GM21717 (cell line): ENCODE data around the gene SIL1.
"Not testable (repeated sequence)": the region's sequence is repeated elsewhere in the genome, so short reads cannot be mapped to it uniquely, and the experiment has no call there.

Experiments used
- ATAC-seq: cut with Tn5 transposase; IDR thresholded peaks from one replicate; pipeline ENCODE4 v1.9.1; 2021; ENCODE audit warnings: mild to moderate bottlenecking, moderate library complexity; ENCODE audit not compliant: unreplicated experiment

SIL1 gene

GRCh38 chr5:138927979-138928378 lies 270.2 kb downstream of the SIL1 start:
- ATAC-seq = no peak

DNA sequence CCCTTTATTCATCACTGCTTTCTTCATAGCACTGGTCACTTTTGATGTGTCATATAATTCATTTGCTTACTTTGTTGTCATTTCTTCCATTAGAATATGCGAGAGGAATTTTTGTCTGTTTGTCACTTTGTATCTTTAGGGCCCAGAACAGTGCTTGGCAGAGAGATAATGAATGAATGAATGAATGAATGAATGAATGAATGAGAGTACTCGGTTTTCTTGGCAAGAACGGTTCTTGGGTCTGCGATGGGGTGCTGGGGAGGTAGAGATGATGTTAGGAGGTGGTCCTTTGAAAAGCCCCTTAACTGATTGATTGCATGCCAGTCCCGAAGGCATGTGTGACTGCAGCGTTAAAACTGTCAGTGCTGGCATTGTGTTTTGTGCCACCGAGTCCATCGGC lies 270.6 kb downstream of the SIL1 start:
- ATAC-seq = no peak

DNA sequence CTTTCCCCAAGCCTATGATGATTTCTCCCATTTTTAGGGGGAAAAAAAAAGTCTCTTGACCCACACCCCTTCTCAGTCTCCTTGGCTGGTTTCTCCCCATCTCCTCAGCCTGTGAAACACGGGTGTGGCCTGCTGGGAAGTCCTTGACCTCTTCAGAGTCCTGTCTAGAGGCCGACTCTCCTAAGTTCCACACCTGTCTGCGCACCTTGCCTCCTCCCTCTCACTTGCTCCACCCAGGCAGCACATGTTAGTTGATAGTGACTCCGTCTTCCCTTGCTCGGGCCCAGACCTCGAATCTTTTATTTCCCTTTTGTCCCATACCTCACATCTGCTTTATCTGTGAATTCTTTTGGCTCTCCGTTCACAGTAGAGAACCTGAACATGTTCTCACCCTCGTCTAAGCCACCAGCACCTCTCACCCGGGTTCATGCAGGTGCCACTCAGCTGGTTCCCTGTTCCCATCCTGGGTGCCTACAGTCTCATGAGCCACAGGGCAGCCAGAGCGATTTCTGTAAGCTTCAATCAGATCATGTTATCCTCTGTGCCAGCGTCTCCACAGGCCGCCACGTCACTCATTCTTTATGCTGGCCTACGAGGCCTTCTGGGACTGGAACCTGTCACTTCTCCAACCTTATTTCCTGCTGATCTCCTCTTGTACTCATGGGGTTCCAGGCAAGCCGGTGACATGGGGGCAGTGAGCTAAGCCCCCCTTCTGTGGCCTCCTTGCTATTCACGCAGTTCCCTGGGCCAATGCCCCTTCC lies 271.3 kb downstream of the SIL1 start:
- ATAC-seq = no peak

GRCh38 chr5:138926257-138926656 lies 271.9 kb downstream of the SIL1 start:
- no peak for ATAC-seq

- ATAC-seq = no peak
Measured at GRCh38 chr5:138925090-138925635, 273.0 kb downstream of the SIL1 start.

DNA sequence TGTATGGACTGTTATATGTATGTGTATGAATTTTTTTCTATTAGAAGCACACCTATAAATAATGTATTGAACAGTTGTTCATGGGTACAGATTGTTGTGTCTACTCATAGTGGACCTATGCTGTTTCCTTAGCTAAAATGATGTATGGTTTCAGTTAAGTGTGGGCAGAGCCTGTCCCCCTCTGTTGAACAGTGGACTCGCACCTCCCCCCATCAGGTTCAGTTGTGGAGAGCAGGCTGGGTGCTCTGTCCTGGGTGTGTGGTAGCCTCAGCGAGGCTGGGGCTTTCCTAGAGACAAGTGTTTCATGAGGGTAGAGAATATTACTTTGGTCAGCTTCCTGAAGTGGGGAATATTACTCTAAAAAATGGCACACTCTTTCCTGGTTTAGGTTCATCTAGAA lies 275.7 kb downstream of the SIL1 start:
- no peak for ATAC-seq

DNA sequence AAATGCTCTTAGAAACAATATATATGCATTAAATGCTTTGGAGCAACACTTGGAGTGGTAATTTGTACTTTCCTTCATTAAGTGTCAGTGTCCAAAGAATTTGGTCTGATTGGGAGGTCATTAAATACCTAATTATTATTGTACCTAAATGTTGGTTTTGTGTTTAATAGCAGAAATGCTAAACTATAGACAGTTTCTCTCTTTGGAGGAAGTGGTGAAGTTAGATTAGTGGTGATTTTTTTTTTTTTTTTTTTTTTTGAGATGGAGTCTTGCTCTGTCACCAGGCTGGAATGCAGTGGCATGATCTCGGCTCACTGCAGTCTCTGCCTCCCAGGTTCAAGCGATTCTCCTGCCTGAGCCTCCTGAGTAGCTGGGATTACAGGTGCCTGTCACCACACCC lies 276.8 kb downstream of the SIL1 start:
- ATAC-seq = not testable (repeated sequence)

DNA sequence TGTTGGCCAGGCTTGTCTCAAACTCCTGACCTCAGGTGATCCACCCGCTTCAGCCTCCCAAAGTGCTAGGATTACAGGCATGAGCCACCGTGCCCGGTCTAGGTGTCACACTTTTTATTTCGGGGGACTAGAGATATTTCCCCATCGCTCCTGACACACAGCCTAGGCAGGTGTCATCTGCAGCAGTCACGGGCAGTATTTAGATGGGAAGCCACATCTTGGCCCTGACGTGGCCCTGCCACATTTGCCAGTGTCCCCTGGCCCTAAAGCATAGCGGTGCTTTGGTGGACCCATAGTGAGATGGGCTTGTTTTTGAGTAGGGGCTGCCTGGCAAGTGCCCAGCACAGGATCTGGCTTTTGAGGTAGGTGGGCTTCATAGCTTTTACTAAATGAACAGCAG lies 278.0 kb downstream of the SIL1 start:
- ATAC-seq = no peak

DNA sequence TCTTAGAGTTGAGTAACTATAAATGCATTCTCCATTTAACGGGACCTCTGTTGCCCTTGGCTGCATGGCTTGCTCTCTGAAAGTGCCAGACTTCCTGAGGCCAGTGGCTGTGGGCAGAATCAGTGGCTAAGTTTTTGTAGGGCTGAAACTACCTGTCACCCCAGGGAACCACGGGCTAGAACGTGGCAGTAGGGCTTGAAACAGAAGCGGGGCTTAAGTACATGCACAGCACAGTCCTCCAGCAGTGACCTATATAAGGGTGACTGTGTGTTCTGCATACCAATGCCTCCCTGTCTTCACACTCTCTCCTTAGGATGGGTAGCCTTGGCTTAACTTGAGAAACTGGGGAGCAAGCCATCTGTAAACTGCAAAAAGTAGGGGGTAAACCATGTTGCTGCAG lies 279.5 kb downstream of the SIL1 start:
- no peak for ATAC-seq

DNA sequence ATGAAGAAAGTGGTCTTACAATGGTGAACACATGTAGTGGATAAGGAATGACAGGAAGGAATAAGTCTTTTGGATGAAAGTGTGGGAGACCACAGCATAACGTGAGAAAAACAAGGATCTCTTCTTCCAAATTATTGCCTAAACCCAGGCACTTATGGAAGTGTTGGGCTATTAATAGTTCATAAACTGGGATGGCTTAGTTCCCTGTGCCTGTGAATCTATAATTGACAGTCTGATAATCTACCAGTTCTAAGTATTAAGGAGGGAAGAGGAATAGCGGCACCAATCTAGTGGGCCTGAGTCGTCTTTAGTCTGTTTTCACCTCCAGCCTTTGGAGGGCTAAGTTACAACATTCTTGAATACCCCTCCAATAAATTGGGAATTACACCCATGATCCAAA lies 283.8 kb downstream of the SIL1 start:
- no peak for ATAC-seq

GRCh38 chr5:138913773-138914172 lies 284.4 kb downstream of the SIL1 start:
- ATAC-seq = no peak

DNA sequence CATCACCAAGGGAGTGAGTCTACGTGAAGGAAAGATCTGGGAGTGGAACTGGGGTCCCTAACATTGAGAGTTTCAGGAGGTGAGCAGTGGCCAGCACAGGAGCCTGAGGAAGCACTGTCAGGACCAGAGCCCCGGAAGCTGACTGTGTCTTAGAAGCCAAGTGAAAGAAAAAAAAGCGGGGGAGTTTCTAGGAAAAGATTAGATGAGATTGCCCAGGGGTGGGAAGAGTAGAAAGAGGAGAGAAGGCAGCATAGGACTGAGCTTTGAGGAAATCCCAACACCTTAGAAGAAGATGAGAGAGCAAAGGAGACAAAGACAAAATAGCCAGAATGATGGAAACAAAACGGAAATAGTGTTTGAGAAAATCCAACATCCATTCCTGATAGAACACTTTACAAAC lies 286.1 kb downstream of the SIL1 start:
- no peak for ATAC-seq

DNA sequence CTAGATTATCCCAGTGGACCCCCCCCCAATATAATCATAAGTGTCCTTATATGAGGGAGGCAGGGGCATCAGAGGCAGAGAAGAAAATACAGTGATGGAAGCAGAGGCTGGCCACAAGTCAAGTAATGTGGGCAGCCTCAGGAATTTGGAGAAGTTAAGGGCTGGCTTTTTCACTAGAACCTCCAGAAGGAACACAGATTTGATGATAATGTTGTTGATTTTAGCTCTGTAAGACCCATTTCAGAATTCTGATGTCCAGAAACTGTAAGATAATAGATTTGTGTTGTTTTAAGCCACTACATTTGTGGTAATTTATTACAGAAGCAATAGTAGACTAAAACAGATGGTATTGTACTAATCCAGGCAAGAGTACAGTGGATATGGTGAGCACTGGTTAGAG lies 286.7 kb downstream of the SIL1 start:
- no peak for ATAC-seq

DNA sequence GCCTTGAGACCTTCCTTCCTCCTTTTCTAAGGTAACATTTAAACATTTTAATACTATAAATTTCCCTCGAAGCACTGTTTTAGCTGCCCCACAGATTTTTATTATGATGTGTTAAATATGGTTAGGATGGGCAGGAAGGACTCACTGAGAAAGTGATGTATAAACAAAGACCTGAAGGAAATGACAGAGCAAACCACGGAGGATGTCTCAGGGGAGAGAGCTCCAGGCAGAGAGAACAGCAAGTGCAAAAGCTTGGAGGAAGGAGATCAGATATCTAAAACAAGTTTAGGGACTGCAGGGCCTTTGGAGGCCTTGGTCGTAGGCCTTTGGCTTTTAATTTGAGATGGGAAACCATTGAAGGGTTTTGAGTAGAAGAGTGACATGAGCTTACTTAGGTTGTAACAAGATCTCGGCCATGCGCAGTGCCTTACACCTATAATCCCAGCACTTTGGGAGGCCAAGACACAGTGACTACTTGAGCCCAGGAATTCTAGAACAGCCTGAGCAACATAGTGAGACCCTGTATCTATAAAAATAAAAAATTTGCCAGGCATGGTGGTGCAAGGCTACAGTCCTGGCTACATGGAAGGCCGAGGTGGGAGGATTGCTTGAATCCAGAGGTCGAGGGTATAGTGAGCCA lies 287.5 kb downstream of the SIL1 start:
- no peak for ATAC-seq

DNA sequence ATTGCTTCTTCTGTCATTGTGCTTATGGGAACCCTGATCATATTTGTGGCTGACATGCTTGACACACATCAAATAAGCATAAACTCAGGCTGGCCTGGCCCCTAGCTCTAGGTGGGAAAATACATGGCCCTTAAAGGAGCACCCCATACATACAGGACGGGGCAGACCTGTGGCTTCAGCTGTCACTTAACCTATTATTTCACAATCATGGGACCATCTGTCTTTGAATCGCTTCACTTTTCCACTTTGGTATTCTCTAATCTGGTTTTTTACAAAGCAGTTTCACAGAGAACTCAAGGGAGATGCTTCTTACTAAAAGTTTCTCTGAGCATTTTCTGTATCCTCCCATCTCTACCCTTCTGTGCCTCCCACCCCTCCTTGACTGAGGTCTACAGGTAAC lies 288.4 kb downstream of the SIL1 start:
- ATAC-seq = no peak

DNA sequence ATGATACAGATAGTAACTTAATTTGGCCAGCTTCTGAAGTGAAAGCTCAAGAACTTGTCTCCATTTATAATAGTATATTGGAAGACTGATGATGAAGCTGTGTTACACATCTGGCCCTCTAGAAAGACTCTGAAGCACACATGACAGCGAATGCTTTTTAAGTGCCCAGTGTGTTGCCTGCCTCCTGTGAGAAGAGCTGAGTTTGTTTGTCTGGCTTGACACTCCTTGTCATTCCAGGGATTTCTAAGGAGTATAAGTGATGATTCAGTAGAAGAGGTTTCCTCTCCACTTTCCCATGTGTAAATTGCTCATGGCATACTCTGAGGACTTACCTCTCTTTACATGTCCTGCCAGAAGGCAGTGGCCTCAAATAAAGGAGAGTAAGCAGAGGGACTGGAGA lies 292.6 kb downstream of the SIL1 start:
- ATAC-seq = no peak

- ATAC-seq = no peak
Measured at GRCh38 chr5:138903130-138903775, 294.9 kb downstream of the SIL1 start.

GRCh38 chr5:138901716-138902115 lies 296.5 kb downstream of the SIL1 start:
- no peak for ATAC-seq

DNA sequence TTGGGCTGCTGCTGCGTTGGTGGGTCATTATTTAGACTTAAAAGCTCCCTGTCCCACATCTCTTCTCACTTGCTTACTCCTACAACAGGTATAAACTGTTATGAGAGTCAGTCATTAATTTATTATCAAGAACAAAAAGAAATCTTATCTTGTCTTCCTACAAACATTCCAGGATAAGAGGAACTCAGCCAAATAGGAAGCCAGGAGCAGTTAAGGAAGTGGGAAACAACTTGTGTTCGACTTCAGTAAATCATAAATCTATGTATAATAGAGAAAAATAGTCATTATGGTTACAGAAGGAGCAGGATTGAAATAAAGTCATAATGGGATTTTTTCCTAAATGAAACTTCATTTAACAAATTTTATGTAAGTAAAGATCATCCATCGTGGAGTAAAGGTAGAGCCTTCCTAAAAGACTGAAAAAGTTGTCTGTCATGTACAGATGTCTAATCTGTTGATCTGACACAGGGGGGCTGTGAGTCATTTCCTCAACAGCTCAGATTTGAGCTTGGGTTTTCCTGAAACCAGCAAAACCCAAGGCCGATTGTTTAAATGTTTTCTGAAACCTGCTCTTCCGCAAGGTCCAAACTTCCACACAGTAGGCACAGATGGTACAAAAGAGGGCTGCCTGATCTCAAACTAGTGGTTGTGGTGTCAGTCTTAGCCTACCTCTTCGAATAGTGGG lies 297.7 kb downstream of the SIL1 start:
- no peak for ATAC-seq

GRCh38 chr5:138898742-138899141 lies 299.4 kb downstream of the SIL1 start:
- no peak for ATAC-seq

DNA sequence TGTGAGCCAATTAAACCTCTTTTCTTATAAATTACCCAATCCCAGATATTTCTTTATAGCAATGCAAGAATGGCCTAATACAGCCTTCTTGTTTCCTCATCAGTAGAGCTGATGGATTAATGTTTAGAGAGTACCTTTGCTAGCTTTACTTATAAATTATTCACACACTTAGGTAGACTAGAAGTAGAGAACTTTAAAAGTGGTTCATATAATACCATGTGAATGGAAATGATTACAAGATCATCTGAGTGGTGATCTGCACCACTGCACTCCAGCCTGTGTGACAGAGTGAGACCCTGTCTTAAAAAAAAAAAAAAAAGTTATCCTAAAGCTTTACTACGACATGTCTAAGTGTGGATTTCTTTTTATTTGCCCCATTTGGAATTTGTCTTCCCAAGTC lies 299.9 kb downstream of the SIL1 start:
- no peak for ATAC-seq
